Spinal cord (tissue), 10 donors: ENCODE measurements around the gene SLC25A46. TPM values are rescaled to one million over a fixed set of nuclear protein-coding genes. Genes with fewer than 3 reads are reported as not detected.
A peak's percentile ranks its signal among the peaks of the same experiment; 100 is the strongest.
"Not testable (repeated sequence)": the region's sequence is repeated elsewhere in the genome, so short reads cannot be mapped to it uniquely, and the experiment has no call there.

Experiments used
- DNase-seq, 6 donors: peaks; one replicate each; pipeline versions ENCODE4 v3.0.0 to v3.0.0-alpha.2; 2013 to 2015; ENCODE audit warnings: low spot score in 6 of 6, low read depth in 4 of 6
- H3K27ac ChIP-seq: one replicate; pipeline ENCODE4 v1.5.1; 2013; ENCODE audit warnings: low read depth, low read length, control low read depth
- H3K27me3 ChIP-seq: one replicate; pipeline ENCODE4 v1.6.1; 2013; ENCODE audit warnings: low read length; ENCODE audit not compliant: control insufficient read depth, insufficient read depth
- H3K36me3 ChIP-seq: one replicate; pipeline ENCODE4 v1.6.1; 2013; ENCODE audit warnings: low read length; ENCODE audit not compliant: control insufficient read depth, insufficient read depth
- H3K4me1 ChIP-seq: one replicate; pipeline ENCODE4 v1.6.1; 2013; ENCODE audit warnings: low read length; ENCODE audit not compliant: control insufficient read depth, insufficient read depth
- H3K4me3 ChIP-seq: one replicate; pipeline ENCODE4 v1.5.1; 2013; ENCODE audit warnings: low read depth, low read length, control low read depth
- H3K9me3 ChIP-seq: one replicate; pipeline ENCODE4 v1.6.1; 2013; ENCODE audit warnings: low read length; ENCODE audit not compliant: control insufficient read depth, insufficient read depth
- WGBS: methylation state at CpG from one replicate; pipeline ENCODE4 v1.1.5; 2013; ENCODE audit warnings: missing lambda C conversion rate; ENCODE audit not compliant: insufficient coverage; 5-methylcytosine and 5-hydroxymethylcytosine counted together
- polyA plus RNA-seq, 2 donors: library from polyadenylated mRNA; unstranded; fragments of 120-200 nt; gene quantifications; one replicate each; pipeline ENCODE4 v1.2.1, GENCODE V29; 2013; ENCODE audit not compliant: insufficient read length in 2 of 2
- total RNA-seq, 2 donors: library from RNA; depleted of rRNA in 1 of 2; stranded (reverse); fragments of 120-200 nt in 1 of 2; fragments of >200 nt in 1 of 2; gene quantifications; one replicate each; pipeline versions ENCODE4 v1.2.3 to v1.2.4, GENCODE V29; 2013 to 2014
- donor health status: healthy.

The SLC25A46 gene
- total and polyA plus RNA-seq, 4 donors, result 42.4 to 135 (median 60.7) TPM

GRCh38 chr5:110784901-110785300, 46.1 kb downstream of the SLC25A46 start:
- Histone ChIP-seq H3K4me3 (no peak overlapping the region), H3K9me3 (no peaks in the 10 kb centered on the region), H3K27ac (no peak overlapping the region), H3K27me3 (no peaks in the 10 kb centered on the region), H3K4me1 (no peaks in the 10 kb centered on the region), H3K36me3 (no peaks in the 10 kb centered on the region)
- DNase-seq, result no peak

- H3K36me3 ChIP-seq, result no peaks in the 10 kb centered on the region
- H3K27ac ChIP-seq, result no peak overlapping the region
- H3K4me3 ChIP-seq, result no peak overlapping the region
- no peaks in the 10 kb centered on the region for H3K9me3 ChIP-seq
- H3K27me3 ChIP-seq, result no peaks in the 10 kb centered on the region
- WGBS, result no CpG with 5 or more reads among the region's 1 CpG
- DNase-seq, result no peak
- no peaks in the 10 kb centered on the region for H3K4me1 ChIP-seq
Measured at GRCh38 chr5:110785356-110785755, 46.5 kb downstream of the SLC25A46 start.

- H3K27ac ChIP-seq, H3K9me3 ChIP-seq, DNase-seq, H3K4me3 ChIP-seq, H3K4me1 ChIP-seq, H3K36me3 ChIP-seq, H3K27me3 ChIP-seq: not testable (repeated sequence)
- WGBS, result no CpG with 5 or more reads among the region's 3 CpGs
Measured at GRCh38 chr5:110788006-110788405, 49.2 kb downstream of the SLC25A46 start.

GRCh38 chr5:110790673-110791072, 51.9 kb downstream of the SLC25A46 start:
- Histone ChIP-seq H3K4me3 (no peak overlapping the region), H3K27ac (no peak overlapping the region), H3K36me3 (no peaks in the 10 kb centered on the region), H3K9me3 (no peaks in the 10 kb centered on the region), H3K4me1 (no peaks in the 10 kb centered on the region), H3K27me3 (no peaks in the 10 kb centered on the region)
- WGBS, result no CpG with 5 or more reads among the region's 1 CpG
- peak in 2 of 6 donors; percentile 2 to 23 for DNase-seq

- no peak for DNase-seq
- WGBS, result no CpG with 5 or more reads among the region's 1 CpG
- Histone ChIP-seq H3K27ac (no peak overlapping the region), H3K27me3 (no peaks in the 10 kb centered on the region), H3K4me3 (no peak overlapping the region), H3K36me3 (no peaks in the 10 kb centered on the region), H3K9me3 (peaks cover 6% of the 10 kb centered on the region), H3K4me1 (no peaks in the 10 kb centered on the region)
Measured at GRCh38 chr5:110802998-110803397, 64.2 kb downstream of the SLC25A46 start.

- no peak for DNase-seq
- no peak overlapping the region for H3K4me3 ChIP-seq
- no peak overlapping the region for H3K27ac ChIP-seq
- 100% methylated on average over 1 of the region's 1 CpG for WGBS
- no peaks in the 10 kb centered on the region for H3K4me1 ChIP-seq
- no peaks in the 10 kb centered on the region for H3K36me3 ChIP-seq
- peaks cover 6% of the 10 kb centered on the region for H3K9me3 ChIP-seq
- H3K27me3 ChIP-seq, result no peaks in the 10 kb centered on the region
Measured at GRCh38 chr5:110803467-110804326, 64.9 kb downstream of the SLC25A46 start.

- Histone ChIP-seq H3K4me1 (no peaks in the 10 kb centered on the region), H3K27ac (no peak overlapping the region), H3K36me3 (no peaks in the 10 kb centered on the region), H3K4me3 (no peak overlapping the region), H3K27me3 (no peaks in the 10 kb centered on the region), H3K9me3 (peaks cover 3% of the 10 kb centered on the region)
- peak in 5 of 6 donors; percentile 12 to 80 (median 15) for DNase-seq
- WGBS, result 34% methylated on average over 2 of the region's 4 CpGs
Measured at GRCh38 chr5:110807169-110807568, 68.4 kb downstream of the SLC25A46 start.

GRCh38 chr5:110809006-110809405, 70.2 kb downstream of the SLC25A46 start:
- WGBS, result no CpG with 5 or more reads among the region's 1 CpG
- Histone ChIP-seq H3K4me3 (no peak overlapping the region), H3K36me3 (no peaks in the 10 kb centered on the region), H3K4me1 (no peaks in the 10 kb centered on the region), H3K9me3 (no peaks in the 10 kb centered on the region), H3K27ac (no peak overlapping the region), H3K27me3 (no peaks in the 10 kb centered on the region)
- no peak for DNase-seq
